ENCODE results near the gene ATG7.

Gene ATG7

DNA sequence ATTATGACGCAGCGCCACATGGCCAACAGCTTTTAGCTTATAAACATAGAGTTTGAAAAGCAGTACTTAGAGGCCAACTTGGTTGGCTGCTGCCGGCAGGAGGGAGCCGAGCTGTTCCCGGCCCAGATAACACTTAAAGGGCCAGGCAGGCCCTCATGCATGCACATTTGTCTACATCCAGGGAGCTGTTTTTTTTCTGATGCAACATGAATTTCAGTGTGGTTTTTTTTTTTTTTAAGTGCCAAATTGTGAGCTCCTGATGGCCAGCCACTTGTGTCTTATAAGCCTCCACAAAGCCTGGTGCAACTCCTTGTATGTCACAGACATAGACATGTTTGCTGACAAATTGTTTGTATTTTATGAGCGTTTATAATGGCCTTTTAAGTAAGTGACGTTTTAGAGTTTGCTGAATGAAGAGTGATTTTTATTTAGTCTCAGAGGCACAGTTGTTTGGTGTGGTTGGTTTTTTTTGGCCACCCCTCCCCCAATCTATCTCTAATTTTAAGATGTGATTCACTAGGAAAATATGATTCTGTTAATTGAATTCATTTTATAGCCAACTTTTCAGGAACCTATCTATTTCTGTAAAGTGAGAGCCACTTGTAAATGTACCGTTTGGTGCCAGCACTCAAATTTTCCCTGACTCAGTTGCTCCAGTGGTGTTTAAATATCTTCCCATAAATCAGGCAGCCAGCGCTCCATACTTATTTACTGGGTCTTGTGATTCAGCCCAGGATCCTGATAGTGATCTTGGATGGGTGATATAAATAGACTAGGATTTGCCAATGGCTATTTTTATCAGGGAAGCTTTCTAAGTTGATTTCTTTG lies 237.2 kb downstream of the ATG7 start (continued):
- TF ChIP-seq PRDM10 (tag by site-specific recombination; IDR thresholded peaks at IDR 0.05) (peak; percentile 57), ZNF830 (tag by site-specific recombination; IDR thresholded peaks at IDR 0.05; ENCODE audit: low read depth) (no peak), ZXDB (tag by site-specific recombination; IDR thresholded peaks at IDR 0.05) (peak; percentile 83), ZSCAN4 (tag by site-specific recombination; IDR thresholded peaks at IDR 0.05) (peak; percentile 42; the same call in 1 of the 2 replicates), ZNF155 (tag by site-specific recombination; IDR thresholded peaks at IDR 0.05) (0 out of 2 replicates have a peak, but pooled peaks have one; percentile 88), BCL11A (tag by site-specific recombination; IDR thresholded peaks at IDR 0.05; ENCODE audit: low read depth) (peak; percentile 65), ZNF174 (tag by site-specific recombination; IDR thresholded peaks at IDR 0.05) (no peak), FEZF1 (tag by site-specific recombination; IDR thresholded peaks at IDR 0.05) (peak; percentile 96), RBAK (tag by site-specific recombination; IDR thresholded peaks at IDR 0.05) (no peak), ZNF629 (tag by site-specific recombination; IDR thresholded peaks at IDR 0.05) (peak; percentile 83), YY1 (tag by site-specific recombination; IDR thresholded peaks at IDR 0.05) (peak; percentile 15; the same call in 1 of the 2 replicates), TSHZ1 (tag by site-specific recombination; IDR thresholded peaks at IDR 0.05; ENCODE audit: borderline replicate concordance) (peak; percentile 87), ZNF354C (tag by site-specific recombination; IDR thresholded peaks at IDR 0.05; ENCODE audit: borderline replicate concordance, low read depth) (no peak), GLIS1 (tag by site-specific recombination; IDR thresholded peaks at IDR 0.05) (peak; percentile 67), ZNF23 (tag by site-specific recombination; IDR thresholded peaks at IDR 0.05; ENCODE audit: borderline replicate concordance) (no peak), GLI2 (tag by site-specific recombination; IDR thresholded peaks at IDR 0.05; ENCODE audit: borderline replicate concordance, low read depth) (peak; percentile 57; the same call in 1 of the 2 replicates), BCL6B (tag by site-specific recombination; IDR thresholded peaks at IDR 0.05) (peak; percentile 53; the same call in 1 of the 2 replicates), SP2 (tag by site-specific recombination; IDR thresholded peaks at IDR 0.05) (peak; percentile 30; the same call in 1 of the 2 replicates), ZNF658 (tag by site-specific recombination; IDR thresholded peaks at IDR 0.05) (no peak), SCRT1 (tag by site-specific recombination; IDR thresholded peaks at IDR 0.05; ENCODE audit: borderline replicate concordance) (peak; percentile 86), ZNF37A (tag by site-specific recombination; IDR thresholded peaks at IDR 0.05) (no peak), ZNF350 (tag by site-specific recombination; IDR thresholded peaks at IDR 0.05) (peak; percentile 93)
- TF ChIP-seq, protein P1, sequence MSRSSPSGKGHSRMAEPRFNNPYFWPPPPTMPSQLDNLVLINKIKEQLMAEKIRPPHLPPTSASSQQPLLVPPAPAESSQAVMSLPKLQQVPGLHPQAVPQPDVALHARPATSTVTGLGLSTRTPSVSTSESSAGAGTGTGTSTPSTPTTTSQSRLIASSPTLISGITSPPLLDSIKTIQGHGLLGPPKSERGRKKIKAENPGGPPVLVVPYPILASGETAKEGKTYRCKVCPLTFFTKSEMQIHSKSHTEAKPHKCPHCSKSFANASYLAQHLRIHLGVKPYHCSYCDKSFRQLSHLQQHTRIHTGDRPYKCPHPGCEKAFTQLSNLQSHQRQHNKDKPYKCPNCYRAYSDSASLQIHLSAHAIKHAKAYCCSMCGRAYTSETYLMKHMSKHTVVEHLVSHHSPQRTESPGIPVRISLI (tag by site-specific recombination; IDR thresholded peaks at IDR 0.05) = peak; percentile 63; the same call in 1 of the 2 replicates
- TF ChIP-seq, protein P2, sequence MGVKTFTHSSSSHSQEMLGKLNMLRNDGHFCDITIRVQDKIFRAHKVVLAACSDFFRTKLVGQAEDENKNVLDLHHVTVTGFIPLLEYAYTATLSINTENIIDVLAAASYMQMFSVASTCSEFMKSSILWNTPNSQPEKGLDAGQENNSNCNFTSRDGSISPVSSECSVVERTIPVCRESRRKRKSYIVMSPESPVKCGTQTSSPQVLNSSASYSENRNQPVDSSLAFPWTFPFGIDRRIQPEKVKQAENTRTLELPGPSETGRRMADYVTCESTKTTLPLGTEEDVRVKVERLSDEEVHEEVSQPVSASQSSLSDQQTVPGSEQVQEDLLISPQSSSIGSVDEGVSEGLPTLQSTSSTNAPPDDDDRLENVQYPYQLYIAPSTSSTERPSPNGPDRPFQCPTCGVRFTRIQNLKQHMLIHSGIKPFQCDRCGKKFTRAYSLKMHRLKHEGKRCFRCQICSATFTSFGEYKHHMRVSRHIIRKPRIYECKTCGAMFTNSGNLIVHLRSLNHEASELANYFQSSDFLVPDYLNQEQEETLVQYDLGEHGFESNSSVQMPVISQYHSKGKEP (tag by site-specific recombination; IDR thresholded peaks at IDR 0.05) = peak; percentile 98
- TF ChIP-seq, protein P3, sequence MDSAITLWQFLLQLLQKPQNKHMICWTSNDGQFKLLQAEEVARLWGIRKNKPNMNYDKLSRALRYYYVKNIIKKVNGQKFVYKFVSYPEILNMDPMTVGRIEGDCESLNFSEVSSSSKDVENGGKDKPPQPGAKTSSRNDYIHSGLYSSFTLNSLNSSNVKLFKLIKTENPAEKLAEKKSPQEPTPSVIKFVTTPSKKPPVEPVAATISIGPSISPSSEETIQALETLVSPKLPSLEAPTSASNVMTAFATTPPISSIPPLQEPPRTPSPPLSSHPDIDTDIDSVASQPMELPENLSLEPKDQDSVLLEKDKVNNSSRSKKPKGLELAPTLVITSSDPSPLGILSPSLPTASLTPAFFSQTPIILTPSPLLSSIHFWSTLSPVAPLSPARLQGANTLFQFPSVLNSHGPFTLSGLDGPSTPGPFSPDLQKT (IDR thresholded peaks at IDR 0.05; ENCODE audit: borderline replicate concordance, low read depth, low read length) = no peak
